Measurements from ENCODE around the gene B9D2.
"Not testable (repeated sequence)": the region's sequence is repeated elsewhere in the genome, so short reads cannot be mapped to it uniquely, and the experiment has no call there.

Gene B9D2

GRCh38 chr19:41354343-41354953, 9.5 kb downstream of the B9D2 start:
- peak; percentile 68 for DNase-seq

GRCh38 chr19:41353466-41354342, 10.2 kb downstream of the B9D2 start, which contains the start of gene TGFB1:
TGFB1 (minus strand) TSS chr19:41353922; CDS start chr19:41353044, 878 bp downstream.
- DNase-seq, result peak; percentile 97

GRCh38 chr19:41352609-41353465, 11.1 kb downstream of the B9D2 start:
- peak; percentile 92 for DNase-seq

- DNase-seq, result no peak
These were observed 11.7 kb downstream of the B9D2 start for GRCh38 chr19:41352279-41352608.

GRCh38 chr19:41351339-41352245, 12.4 kb downstream of the B9D2 start:
- DNase-seq, result peak; percentile 93

- DNase-seq, result peak; percentile 69
These were observed 13.1 kb downstream of the B9D2 start for GRCh38 chr19:41350735-41351338.

- DNase-seq, result not testable (repeated sequence)
These were observed 17.0 kb downstream of the B9D2 start for GRCh38 chr19:41346916-41347315.

- DNase-seq, result no peak
These were observed 19.8 kb downstream of the B9D2 start for GRCh38 chr19:41344162-41344561.

- DNase-seq, result no peak
These were observed 22.1 kb downstream of the B9D2 start for GRCh38 chr19:41341669-41342490.

- DNase-seq, result no peak
These were observed 24.0 kb downstream of the B9D2 start for GRCh38 chr19:41339936-41340335.

GRCh38 chr19:41335467-41335866, 28.5 kb downstream of the B9D2 start:
- no peak for DNase-seq

GRCh38 chr19:41334793-41335192, 29.2 kb downstream of the B9D2 start:
- no peak for DNase-seq

- DNase-seq, result no peak
These were observed 31.5 kb downstream of the B9D2 start for GRCh38 chr19:41332468-41332867.

- DNase-seq, result no peak
These were observed 31.9 kb downstream of the B9D2 start for GRCh38 chr19:41332000-41332399.

GRCh38 chr19:41330946-41331678, 32.8 kb downstream of the B9D2 start:
- DNase-seq, result no peak

- no peak for DNase-seq
These were observed 33.5 kb downstream of the B9D2 start for GRCh38 chr19:41330481-41330880.

- DNase-seq, result no peak
These were observed 35.1 kb downstream of the B9D2 start for GRCh38 chr19:41328842-41329225.

- no peak for DNase-seq
These were observed 35.6 kb downstream of the B9D2 start for GRCh38 chr19:41328157-41328841.

- DNase-seq, result peak; percentile 93
These were observed 36.3 kb downstream of the B9D2 start for GRCh38 chr19:41327576-41328156.

All from activated CD8-positive, alpha-beta memory T cell treated with anti-CD3 and anti-CD28 coated beads for 24 hours (primary cell).